ENCODE data around the gene SLC22A23.

The SLC22A23 gene, protein sequence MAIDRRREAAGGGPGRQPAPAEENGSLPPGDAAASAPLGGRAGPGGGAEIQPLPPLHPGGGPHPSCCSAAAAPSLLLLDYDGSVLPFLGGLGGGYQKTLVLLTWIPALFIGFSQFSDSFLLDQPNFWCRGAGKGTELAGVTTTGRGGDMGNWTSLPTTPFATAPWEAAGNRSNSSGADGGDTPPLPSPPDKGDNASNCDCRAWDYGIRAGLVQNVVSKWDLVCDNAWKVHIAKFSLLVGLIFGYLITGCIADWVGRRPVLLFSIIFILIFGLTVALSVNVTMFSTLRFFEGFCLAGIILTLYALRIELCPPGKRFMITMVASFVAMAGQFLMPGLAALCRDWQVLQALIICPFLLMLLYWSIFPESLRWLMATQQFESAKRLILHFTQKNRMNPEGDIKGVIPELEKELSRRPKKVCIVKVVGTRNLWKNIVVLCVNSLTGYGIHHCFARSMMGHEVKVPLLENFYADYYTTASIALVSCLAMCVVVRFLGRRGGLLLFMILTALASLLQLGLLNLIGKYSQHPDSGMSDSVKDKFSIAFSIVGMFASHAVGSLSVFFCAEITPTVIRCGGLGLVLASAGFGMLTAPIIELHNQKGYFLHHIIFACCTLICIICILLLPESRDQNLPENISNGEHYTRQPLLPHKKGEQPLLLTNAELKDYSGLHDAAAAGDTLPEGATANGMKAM

GRCh38 chr6:3456898-3457709 lies at the start of gene SLC22A23:
Gene SLC22A23, minus strand, starts transcription at chr6:3457050. Its CDS starts 491 bp downstream, at chr6:3456559.
- DNase-seq = peak; percentile 75

- no peak for DNase-seq
Measured at GRCh38 chr6:3506200-3506599, 49.4 kb upstream of the SLC22A23 start.

GRCh38 chr6:3504938-3505805 lies 48.3 kb upstream of the SLC22A23 start:
- DNase-seq = no peak

DNA sequence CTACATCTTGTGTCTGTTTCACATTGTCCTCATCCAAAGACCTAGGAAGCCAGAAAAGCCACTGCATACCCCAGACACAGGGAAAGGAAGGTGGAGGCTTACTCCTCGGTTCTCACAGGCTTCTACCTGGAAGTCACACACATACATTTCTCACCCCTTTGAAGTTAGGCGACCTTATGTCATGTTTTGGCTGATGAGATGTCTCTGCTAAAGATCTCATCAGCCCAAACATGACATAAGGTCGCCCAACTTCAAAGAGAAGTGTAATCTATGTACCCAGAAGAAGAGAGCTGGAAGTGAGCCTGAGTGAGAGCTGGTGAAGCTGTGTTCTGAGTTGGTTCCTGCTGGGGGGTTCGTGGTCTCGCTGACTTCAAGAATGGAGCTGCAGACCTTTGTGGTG lies 47.5 kb upstream of the SLC22A23 start:
- no peak for DNase-seq

DNA sequence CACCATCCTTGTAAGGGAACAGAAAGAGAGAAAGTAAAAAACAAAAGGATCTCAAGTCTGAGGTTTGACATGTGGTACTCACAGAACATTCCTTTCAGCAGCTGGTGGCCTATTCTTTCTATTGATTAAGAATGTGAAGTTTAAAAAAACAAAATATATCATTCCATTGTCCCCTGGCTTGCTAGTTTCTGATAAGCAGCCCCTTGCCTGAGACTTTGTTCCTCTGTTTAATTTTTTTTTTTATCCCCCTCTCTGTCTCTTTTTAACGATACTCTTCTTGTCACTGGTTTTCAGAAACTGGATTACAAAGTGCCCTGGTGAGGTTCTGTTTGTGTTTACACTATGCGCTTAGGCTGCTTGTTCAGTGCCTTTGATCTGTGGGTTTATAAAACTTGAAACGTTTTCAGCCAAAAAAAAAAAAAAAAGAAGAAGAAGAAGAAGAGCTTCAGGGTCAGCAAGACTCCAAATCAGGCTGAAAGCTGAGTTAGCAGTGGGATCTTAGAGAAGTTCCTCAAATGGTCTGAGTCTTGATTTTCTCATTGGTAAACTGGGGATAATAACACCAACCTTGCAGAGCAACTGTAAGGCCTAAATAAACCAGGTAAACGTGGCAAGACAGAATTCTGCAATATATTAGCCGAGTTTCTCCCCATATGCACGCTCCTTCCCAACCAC lies 45.1 kb upstream of the SLC22A23 start:
- no peak for DNase-seq

GRCh38 chr6:3500262-3501014 lies 43.6 kb upstream of the SLC22A23 start:
- DNase-seq = no peak

- DNase-seq = no peak
Measured at GRCh38 chr6:3499603-3500002, 42.8 kb upstream of the SLC22A23 start.

DNA sequence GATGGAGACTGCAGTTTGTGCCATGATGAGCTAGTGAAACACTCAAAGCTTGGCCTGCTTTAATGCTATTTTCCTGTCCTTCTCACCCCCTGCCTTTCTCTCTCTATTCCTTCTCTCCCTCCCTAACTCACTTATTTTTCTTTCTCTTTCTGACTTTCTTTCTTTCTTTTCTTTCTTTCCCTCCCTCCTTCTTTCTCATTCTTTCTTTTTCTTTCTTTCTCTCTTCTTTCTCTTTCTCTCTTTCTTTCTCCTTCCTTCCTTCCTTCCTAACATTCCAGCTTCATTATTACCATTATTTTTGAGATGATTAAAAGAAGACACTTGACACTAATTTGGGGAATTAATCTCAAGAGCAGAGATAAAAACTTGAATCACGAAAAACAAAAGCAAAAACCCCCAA lies 39.5 kb upstream of the SLC22A23 start:
- no peak for DNase-seq

- no peak for DNase-seq
Measured at GRCh38 chr6:3494391-3495100, 37.7 kb upstream of the SLC22A23 start.

DNA sequence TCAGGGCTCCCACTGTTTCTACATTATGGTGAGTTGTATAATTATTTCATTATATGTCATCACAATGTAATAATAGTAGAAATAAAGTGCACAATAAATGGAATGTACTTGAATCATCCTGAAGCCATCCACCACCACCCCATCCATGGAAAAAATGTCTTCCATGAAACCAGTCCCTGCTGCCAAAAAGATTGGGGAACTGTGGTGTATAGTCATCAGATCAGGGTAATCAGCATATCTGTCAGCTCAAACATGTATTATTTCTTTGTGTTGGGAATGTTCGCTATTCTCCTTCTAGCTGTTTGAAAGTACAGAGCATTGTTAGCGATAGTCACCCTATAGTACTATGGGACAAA lies 33.8 kb upstream of the SLC22A23 start:
- DNase-seq = no peak

DNA sequence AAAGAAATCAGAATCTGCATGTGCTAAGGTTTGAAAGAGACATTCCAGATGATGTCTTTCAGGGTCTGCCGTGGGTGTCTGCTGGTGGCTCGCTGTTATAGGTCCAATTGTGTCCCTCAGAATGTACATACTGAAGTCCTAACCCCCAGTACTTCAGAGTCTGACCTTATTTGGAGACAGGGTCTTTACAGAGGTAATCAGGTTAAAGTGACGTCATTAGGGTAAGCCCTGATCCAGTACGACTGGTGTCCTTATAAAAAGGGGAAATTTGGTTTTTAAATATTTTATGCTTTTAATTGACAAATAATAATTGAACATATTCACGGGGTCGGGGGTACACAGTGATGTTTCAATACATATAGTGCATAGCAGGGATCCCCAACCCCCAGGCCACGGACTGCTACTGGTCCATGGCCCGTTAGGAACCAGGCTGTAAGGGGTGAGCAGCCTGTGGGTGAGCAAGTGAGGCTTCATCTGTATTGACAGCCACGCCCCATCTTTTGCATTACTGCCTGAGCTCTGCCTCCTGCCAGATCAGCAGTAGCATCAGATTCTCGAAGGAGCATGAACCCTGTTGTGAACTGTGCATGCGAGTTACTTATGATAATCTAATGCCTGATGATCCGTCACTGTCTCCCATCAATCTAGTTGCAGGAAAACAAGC lies 33.2 kb upstream of the SLC22A23 start:
- no peak for DNase-seq

- DNase-seq = no peak
Measured at GRCh38 chr6:3489027-3489757, 32.3 kb upstream of the SLC22A23 start.

DNA sequence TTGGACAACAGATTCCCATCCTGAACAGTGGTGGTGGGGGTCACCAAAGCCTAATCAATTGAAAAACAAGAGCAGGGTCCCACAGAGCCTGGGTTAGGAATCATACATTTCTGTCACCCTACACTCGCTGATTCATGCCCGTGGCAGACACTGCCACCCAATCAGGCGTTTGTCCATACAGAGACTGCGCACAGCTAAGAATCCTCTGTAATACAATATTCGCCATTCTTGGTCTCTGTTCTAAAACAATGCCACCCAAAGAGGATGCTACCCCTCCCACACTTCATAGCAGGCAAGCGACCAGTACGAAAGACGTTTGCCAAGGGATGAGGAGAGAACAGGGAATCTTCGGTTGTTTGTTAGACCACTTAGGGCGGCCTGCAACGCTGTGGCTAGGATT lies 28.1 kb upstream of the SLC22A23 start:
- DNase-seq = no peak

- no peak for DNase-seq
Measured at GRCh38 chr6:3484192-3484591, 27.3 kb upstream of the SLC22A23 start.

DNA sequence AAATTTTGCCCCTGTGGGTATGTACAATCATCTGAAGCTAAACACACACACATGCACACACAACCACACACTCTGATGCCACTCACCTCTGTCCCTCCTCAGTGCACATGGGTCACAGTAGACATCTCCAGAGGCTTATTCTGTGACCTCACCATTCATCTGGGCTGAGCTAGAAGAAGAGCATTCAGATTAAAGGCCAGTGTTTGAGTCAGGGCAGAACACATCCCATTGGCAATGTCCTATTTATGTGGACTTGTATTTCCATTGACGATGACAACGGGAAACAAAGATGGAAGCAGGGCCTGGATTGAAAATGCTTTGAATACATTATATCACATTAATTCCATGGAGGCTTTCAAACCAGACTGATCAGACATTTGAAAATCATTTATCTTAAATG lies 26.8 kb upstream of the SLC22A23 start:
- no peak for DNase-seq

DNA sequence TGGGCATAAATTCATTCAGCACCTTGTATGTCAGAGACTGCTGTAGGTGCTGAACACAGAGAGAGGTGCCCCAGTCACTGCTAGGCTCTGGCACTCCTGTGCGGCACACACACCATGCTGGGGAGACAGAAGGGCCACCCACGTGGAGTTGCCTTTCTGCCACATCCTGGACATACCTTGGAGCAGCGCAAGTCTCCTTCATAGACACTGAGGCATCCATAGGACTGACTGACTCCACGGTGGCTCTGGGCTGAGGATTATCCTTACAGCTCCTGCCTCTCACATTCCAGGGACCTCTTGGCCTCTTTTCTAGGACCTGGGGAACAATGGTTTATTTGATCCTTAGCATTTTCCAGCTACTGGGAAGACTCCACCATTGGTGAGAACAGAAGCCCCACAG lies 26.0 kb upstream of the SLC22A23 start:
- no peak for DNase-seq

GRCh38 chr6:3481640-3482039 lies 24.8 kb upstream of the SLC22A23 start:
- DNase-seq = no peak

- DNase-seq = no peak
Measured at GRCh38 chr6:3480009-3480408, 23.2 kb upstream of the SLC22A23 start.

- no peak for DNase-seq
Measured at GRCh38 chr6:3473773-3474172, 16.9 kb upstream of the SLC22A23 start.

All from left hindlimb (tissue), 1 donor.